HepG2 (cell line): Measurements from ENCODE around the gene DPH7.
"Not testable (repeated sequence)": the region's sequence is repeated elsewhere in the genome, so short reads cannot be mapped to it uniquely, and the experiment has no call there.

Experiments used
- FOSL1 ChIP-seq: sonication (generic); formaldehyde crosslinking; IDR thresholded peaks from 2 replicates; pipeline ENCODE4 v1.9.0; 2021; ENCODE audit warnings: missing genetic modification reagents, borderline replicate concordance
- MED1 ChIP-seq: sonication (generic); formaldehyde crosslinking; IDR thresholded peaks from 2 replicates; pipeline ENCODE4 v1.4.0; 2020; ENCODE audit warnings: missing genetic modification reagents
- POLR2A ChIP-seq, 2 experiments: IDR thresholded peaks; 2 replicates each; pipeline ENCODE4 v1.6.1; 2011; ENCODE audit warnings: low read depth in 2 of 2, low read length in 2 of 2, mild to moderate bottlenecking in 1 of 2, moderate library complexity in 1 of 2; ENCODE audit not compliant: insufficient read depth in 1 of 2
- ZNF24 ChIP-seq: fragments of 450-650 bp; IDR thresholded peaks from 2 replicates; pipeline ENCODE4 v1.6.1; 2017; ENCODE audit warnings: antibody characterized with exemption, mild to moderate bottlenecking
- ZNF75D ChIP-seq: sonication (generic); formaldehyde crosslinking; IDR thresholded peaks from 2 replicates; pipeline ENCODE4 v1.8.1; 2023; ENCODE audit warnings: missing genetic modification reagents, mild to moderate bottlenecking, borderline replicate concordance

- TF ChIP-seq ZNF75D (CRISPR knock-in tag); MED1 (CRISPR knock-in tag); POLR2A (IDR thresholded peaks at IDR 0.05; ENCODE audit: insufficient read depth in 1 of 2, low read depth in 2 of 2, low read length in 2 of 2); ZNF24; FOSL1 (CRISPR knock-in tag): not testable (repeated sequence)
Observed at GRCh38 chr9:137596577-137596976, 17.9 kb upstream of the DPH7 start.
